ENCODE results near the gene SEMA3E.

SEMA3E gene

DNA sequence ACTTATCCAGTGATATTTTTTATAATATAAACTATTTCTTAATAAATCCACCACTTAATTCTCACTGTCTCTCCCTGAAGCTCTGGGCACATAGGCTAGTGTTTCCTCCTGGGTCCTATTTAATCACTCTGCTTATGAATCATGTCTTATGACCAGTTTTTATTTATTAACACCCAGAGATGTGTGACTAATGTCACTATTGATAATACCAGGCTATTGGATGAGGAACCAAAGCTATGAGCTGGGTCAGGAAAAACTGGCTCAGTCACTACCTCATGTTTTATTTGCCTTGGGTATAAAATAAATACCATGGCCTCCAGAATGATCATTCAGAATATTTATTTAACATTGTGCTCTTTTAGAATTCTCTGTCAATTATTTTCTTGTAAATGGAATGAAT is 5.2 kb downstream of the SEMA3E start (continued):
- no peak for TF ChIP-seq ZNF639 (tag by site-specific recombination; IDR thresholded peaks at IDR 0.05)
- no peak for TF ChIP-seq ZNF510 (tag by site-specific recombination; IDR thresholded peaks at IDR 0.05; ENCODE audit: insufficient replicate concordance)
- TF ChIP-seq ZNF48 (tag by site-specific recombination; IDR thresholded peaks at IDR 0.05) = no peak

DNA sequence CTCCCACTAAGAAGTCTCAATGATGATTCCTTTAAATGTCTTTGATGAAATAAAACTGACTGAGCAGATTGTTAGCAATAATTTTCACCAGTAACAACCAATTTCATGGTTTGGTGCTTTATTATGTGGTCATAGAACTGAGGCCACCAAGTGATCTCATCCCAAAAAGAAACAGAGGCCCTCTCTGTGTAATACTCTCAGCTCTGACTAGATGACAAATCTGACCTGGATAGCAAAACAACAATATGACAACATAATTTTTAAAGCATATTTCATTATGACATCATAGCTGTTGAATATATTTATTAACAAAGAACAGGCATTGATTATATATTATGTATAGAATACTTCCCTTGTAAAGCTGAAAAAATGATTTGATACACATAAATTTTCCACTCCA is 5.9 kb downstream of the SEMA3E start:
- H3K9me3 ChIP-seq (ENCODE audit: control insufficient read depth, insufficient read depth, low read depth, low read length) = no peaks in the 10 kb centered on the region
- no peak overlapping the region for H3K4me3 ChIP-seq (ENCODE audit: low read depth, low read length)
- H3K36me3 ChIP-seq (ENCODE audit: control insufficient read depth in 2 of 2, insufficient read depth in 1 of 2, low read length in 2 of 2) = no peaks in the 10 kb centered on the region
- ChIA-PET CTCF (no interaction called here), POLR2A (no interaction called here)
- TF ChIP-seq ZNF629 (tag by site-specific recombination; IDR thresholded peaks at IDR 0.05) (peak; percentile 90), ZNF837 (tag by site-specific recombination; IDR thresholded peaks at IDR 0.05) (no peak), ZBTB21 (tag by site-specific recombination; IDR thresholded peaks at IDR 0.05) (peak; percentile 83), SETDB1 (IDR thresholded peaks at IDR 0.05; ENCODE audit: insufficient read length, low read length) (no peak), GLI4 (tag by site-specific recombination; IDR thresholded peaks at IDR 0.05) (no peak), KLF17 (tag by site-specific recombination; IDR thresholded peaks at IDR 0.05) (no peak), ZNF585B (tag by site-specific recombination; IDR thresholded peaks at IDR 0.05) (no peak), ZEB2 (tag by site-specific recombination; IDR thresholded peaks at IDR 0.05) (peak; percentile 56; the same call in 1 of the 2 replicates), ZNF404 (tag by site-specific recombination; IDR thresholded peaks at IDR 0.05) (no peak), IKZF3 (tag by site-specific recombination; IDR thresholded peaks at IDR 0.05) (no peak)
- TF ChIP-seq, protein P1, sequence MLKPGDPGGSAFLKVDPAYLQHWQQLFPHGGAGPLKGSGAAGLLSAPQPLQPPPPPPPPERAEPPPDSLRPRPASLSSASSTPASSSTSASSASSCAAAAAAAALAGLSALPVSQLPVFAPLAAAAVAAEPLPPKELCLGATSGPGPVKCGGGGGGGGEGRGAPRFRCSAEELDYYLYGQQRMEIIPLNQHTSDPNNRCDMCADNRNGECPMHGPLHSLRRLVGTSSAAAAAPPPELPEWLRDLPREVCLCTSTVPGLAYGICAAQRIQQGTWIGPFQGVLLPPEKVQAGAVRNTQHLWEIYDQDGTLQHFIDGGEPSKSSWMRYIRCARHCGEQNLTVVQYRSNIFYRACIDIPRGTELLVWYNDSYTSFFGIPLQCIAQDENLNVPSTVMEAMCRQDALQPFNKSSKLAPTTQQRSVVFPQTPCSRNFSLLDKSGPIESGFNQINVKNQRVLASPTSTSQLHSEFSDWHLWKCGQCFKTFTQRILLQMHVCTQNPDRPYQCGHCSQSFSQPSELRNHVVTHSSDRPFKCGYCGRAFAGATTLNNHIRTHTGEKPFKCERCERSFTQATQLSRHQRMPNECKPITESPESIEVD (tag by site-specific recombination; IDR thresholded peaks at IDR 0.05) = peak; percentile 41
- TF ChIP-seq, protein P2, sequence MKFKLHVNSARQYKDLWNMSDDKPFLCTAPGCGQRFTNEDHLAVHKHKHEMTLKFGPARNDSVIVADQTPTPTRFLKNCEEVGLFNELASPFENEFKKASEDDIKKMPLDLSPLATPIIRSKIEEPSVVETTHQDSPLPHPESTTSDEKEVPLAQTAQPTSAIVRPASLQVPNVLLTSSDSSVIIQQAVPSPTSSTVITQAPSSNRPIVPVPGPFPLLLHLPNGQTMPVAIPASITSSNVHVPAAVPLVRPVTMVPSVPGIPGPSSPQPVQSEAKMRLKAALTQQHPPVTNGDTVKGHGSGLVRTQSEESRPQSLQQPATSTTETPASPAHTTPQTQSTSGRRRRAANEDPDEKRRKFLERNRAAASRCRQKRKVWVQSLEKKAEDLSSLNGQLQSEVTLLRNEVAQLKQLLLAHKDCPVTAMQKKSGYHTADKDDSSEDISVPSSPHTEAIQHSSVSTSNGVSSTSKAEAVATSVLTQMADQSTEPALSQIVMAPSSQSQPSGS (tag by site-specific recombination; IDR thresholded peaks at IDR 0.05; ENCODE audit: low read depth) = peak; percentile 86
- no peak overlapping the region for H3K27ac ChIP-seq (ENCODE audit: extremely low read depth, low read depth, low read length)
- peaks cover 28% of the 10 kb centered on the region for H3K4me1 ChIP-seq (ENCODE audit: control insufficient read depth, insufficient read depth, low read length)

DNA sequence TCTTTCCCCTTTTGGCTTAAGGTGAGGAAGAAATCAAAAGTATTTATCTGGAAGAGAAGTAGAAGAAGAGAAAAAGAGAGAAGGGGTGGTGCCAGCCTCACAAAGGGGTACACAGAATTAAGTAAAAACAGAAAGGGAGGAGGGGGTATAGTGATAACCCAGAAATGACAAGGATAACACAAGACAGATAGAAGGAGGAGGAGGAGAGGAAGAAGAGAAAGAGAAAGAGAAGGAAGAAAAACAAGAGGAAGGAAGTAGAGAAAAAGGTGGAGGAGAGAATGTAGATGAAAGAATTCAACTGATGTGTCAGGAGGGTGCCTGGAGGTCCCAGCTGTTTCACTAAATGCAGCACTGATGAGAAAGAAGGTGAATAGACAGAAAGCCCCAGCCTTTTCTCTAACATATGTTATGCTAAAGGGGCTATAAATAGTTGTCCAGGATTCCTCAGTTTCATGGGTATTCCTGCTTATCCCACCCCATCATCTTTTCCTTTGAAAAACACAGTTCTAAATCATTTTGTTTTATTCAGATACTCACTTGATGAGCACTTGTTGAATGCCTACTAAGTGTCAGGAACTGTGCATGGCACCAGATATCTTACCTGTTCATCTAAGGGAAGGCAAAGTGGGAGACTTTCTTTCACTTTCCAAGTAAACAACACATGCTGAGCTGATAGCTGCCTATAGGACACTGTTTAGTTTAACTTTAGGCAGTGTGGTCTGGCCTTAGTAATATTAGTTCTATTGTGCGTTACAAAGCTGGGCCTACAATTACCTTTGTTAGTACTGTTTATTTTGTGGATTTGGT is 8.0 kb downstream of the SEMA3E start:
- peaks cover 22% of the 10 kb centered on the region for H3K4me1 ChIP-seq (ENCODE audit: control insufficient read depth, insufficient read depth, low read length)
- CTCF ChIA-PET = interaction anchor here (0.8 kb wide), 1 partner anchor 15 kb away, joined by 5 read pairs; no protein-coding TSS in a partner anchor
- no peaks in the 10 kb centered on the region for H3K36me3 ChIP-seq (ENCODE audit: control insufficient read depth in 2 of 2, insufficient read depth in 1 of 2, low read length in 2 of 2)
- no peak overlapping the region for H3K27ac ChIP-seq (ENCODE audit: extremely low read depth, low read depth, low read length)
- H3K9me3 ChIP-seq (ENCODE audit: control insufficient read depth, insufficient read depth, low read depth, low read length) = no peaks in the 10 kb centered on the region
- no peak overlapping the region for H3K4me3 ChIP-seq (ENCODE audit: low read depth, low read length)
- POLR2A ChIA-PET = no interaction called here
- TF ChIP-seq ZNF366 (tag by site-specific recombination; conservative IDR thresholded peaks at IDR 0.05) (peak; percentile 72), ZFP37 (tag by site-specific recombination; IDR thresholded peaks at IDR 0.05) (no peak), ZSCAN23 (tag by site-specific recombination; IDR thresholded peaks at IDR 0.05) (no peak), KLF17 (tag by site-specific recombination; IDR thresholded peaks at IDR 0.05) (no peak), ZNF629 (tag by site-specific recombination; IDR thresholded peaks at IDR 0.05) (no peak), PRDM1 (tag by site-specific recombination; IDR thresholded peaks at IDR 0.05) (peak; percentile 53; the same call in 1 of the 2 replicates), ZNF133 (tag by site-specific recombination; IDR thresholded peaks at IDR 0.05) (no peak), ZNF530 (tag by site-specific recombination; IDR thresholded peaks at IDR 0.05; ENCODE audit: low read depth) (no peak), KLF9 (tag by site-specific recombination; IDR thresholded peaks at IDR 0.05; ENCODE audit: low read depth) (no peak), MEIS1 (CRISPR knock-in tag; IDR thresholded peaks at IDR 0.05; ENCODE audit: borderline replicate concordance) (no peak), ZNF404 (tag by site-specific recombination; IDR thresholded peaks at IDR 0.05) (no peak), GLI2 (tag by site-specific recombination; IDR thresholded peaks at IDR 0.05; ENCODE audit: borderline replicate concordance, low read depth) (no peak)
- TF ChIP-seq, protein P3, sequence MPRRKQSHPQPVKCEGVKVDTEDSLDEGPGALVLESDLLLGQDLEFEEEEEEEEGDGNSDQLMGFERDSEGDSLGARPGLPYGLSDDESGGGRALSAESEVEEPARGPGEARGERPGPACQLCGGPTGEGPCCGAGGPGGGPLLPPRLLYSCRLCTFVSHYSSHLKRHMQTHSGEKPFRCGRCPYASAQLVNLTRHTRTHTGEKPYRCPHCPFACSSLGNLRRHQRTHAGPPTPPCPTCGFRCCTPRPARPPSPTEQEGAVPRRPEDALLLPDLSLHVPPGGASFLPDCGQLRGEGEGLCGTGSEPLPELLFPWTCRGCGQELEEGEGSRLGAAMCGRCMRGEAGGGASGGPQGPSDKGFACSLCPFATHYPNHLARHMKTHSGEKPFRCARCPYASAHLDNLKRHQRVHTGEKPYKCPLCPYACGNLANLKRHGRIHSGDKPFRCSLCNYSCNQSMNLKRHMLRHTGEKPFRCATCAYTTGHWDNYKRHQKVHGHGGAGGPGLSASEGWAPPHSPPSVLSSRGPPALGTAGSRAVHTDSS (tag by site-specific recombination; IDR thresholded peaks at IDR 0.05) = no peak
